Measurements from ENCODE around the gene PTPRO.

Gene PTPRO

DNA sequence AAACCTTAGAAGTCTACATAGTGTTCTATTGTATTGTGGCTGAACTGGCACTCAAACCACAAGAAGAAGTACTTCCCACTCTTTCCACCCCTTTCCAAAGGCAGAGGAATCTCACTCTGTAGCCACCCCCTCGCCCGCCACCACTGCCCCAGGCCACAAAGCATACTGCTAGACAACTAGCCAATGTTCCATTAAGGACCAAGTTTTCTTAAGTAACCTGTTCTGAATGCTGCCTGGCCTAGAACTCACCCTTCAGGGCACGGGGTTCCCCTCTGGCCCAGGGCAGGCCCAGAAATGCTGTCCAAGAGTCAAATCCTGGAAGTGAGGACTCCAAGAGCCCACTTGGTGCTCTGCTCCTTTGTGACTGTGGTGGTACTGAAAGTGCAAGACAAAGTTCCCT is 15.7 kb upstream of the PTPRO start:
- Histone ChIP-seq H3K27ac (no peak overlapping the region), H3K27me3 (no peaks in the 10 kb centered on the region), H3K9me3 (peaks cover 0 to 7% (median 3%) of the 10 kb centered on the region in 3 donors), H3K4me3 (no peak overlapping the region), H3K4me1 (no peaks in the 10 kb centered on the region), H3K36me3 (no peaks in the 10 kb centered on the region)
- intact Hi-C loops (cut with DNase I; ENCODE audit: low total_unique reads), result no loop called here
- no peak for TF ChIP-seq CTCF (IDR thresholded peaks at IDR 0.05)
- DNase-seq, result no peak

GRCh38 chr12:15307079-15307478 is 15.2 kb upstream of the PTPRO start:
- DNase-seq, result no peak
- Histone ChIP-seq H3K4me1 (no peaks in the 10 kb centered on the region), H3K9me3 (peaks cover 0 to 7% (median 3%) of the 10 kb centered on the region in 3 donors), H3K36me3 (no peaks in the 10 kb centered on the region), H3K4me3 (no peak overlapping the region), H3K27me3 (no peaks in the 10 kb centered on the region), H3K27ac (no peak overlapping the region)
- TF ChIP-seq CTCF (IDR thresholded peaks at IDR 0.05), result no peak
- intact Hi-C loops (cut with DNase I; ENCODE audit: low total_unique reads), result no loop called here

- H3K27me3 ChIP-seq, result peaks cover 0 to 10% of the 10 kb centered on the region in 2 donors
- H3K27ac ChIP-seq, result no peak overlapping the region
- H3K4me1 ChIP-seq, result peaks cover 0 to 16% (median 10%) of the 10 kb centered on the region in 4 donors
- no peaks in the 10 kb centered on the region for H3K9me3 ChIP-seq
- intact Hi-C loops (cut with DNase I; ENCODE audit: low total_unique reads), result no loop called here
- no peak for TF ChIP-seq CTCF (IDR thresholded peaks at IDR 0.05)
- H3K36me3 ChIP-seq, result no peaks in the 10 kb centered on the region
- DNase-seq, result no peak
- H3K4me3 ChIP-seq, result no peak overlapping the region
Measured at GRCh38 chr12:15318841-15319240, 3.5 kb upstream of the PTPRO start.

GRCh38 chr12:15320881-15321280 is 1.4 kb upstream of the PTPRO start:
- intact Hi-C loops (cut with DNase I; ENCODE audit: low total_unique reads), result no loop called here
- Histone ChIP-seq H3K9me3 (no peaks in the 10 kb centered on the region), H3K4me3 (no peak overlapping the region), H3K27ac (no peak overlapping the region), H3K4me1 (peaks cover 0 to 16% (median 10%) of the 10 kb centered on the region in 4 donors), H3K36me3 (no peaks in the 10 kb centered on the region), H3K27me3 (peaks cover 0 to 18% of the 10 kb centered on the region in 2 donors)
- no peak for TF ChIP-seq CTCF (IDR thresholded peaks at IDR 0.05)
- no peak for DNase-seq

DNA sequence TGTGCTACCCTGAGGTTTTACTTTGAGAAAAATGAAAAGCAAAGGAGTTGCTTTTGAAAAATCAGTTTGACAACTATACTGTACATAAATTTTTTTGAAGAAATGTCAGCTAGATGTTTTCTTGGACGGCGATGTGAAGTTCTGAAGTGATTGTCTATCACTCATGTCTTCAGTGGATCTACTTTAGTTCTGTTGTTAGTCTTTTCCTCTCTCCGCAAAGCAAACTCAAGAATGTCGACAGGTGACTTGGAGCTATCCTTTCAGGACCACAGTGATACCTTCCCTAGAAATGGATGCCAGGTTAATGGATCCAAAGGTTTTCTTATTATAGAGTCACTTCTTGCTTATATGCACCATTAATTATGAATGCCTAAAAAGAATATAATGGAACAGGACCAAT is 1.2 kb downstream of the PTPRO start:
- H3K4me1 ChIP-seq, result peaks cover 0 to 16% (median 10%) of the 10 kb centered on the region in 4 donors
- H3K36me3 ChIP-seq, result no peaks in the 10 kb centered on the region
- peaks cover 0 to 19% of the 10 kb centered on the region in 2 donors for H3K27me3 ChIP-seq
- no peak overlapping the region for H3K27ac ChIP-seq
- H3K9me3 ChIP-seq, result no peaks in the 10 kb centered on the region
- no peak for TF ChIP-seq CTCF (IDR thresholded peaks at IDR 0.05)
- DNase-seq, result no peak
- H3K4me3 ChIP-seq, result no peak overlapping the region
- intact Hi-C loops (cut with DNase I; ENCODE audit: low total_unique reads), result no loop called here

DNA sequence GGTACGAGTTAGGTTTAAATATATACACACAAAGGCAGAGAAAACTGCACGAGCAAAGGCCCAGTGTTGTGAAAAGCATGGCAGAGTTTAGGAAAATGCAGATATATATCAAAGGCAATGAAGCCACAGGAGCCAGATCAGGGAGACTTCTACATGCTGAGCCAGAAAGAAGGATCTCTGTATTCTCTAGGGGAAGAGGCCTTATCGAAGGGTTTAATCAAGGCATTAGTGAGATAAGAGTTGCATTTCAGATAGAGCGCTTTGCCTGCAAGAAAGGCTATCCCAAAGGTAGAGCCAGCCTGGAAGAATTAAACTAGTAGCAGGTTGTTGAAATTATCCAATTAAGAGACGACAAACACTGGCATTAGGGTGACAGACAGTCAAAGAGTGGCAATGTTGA is 7.6 kb downstream of the PTPRO start:
- no peak overlapping the region for H3K4me3 ChIP-seq
- no peaks in the 10 kb centered on the region for H3K4me1 ChIP-seq
- H3K27ac ChIP-seq, result no peak overlapping the region
- TF ChIP-seq CTCF (IDR thresholded peaks at IDR 0.05), result no peak
- intact Hi-C loops (cut with DNase I; ENCODE audit: low total_unique reads), result no loop called here
- no peak for DNase-seq
- no peaks in the 10 kb centered on the region for H3K9me3 ChIP-seq
- H3K27me3 ChIP-seq, result peaks cover 0 to 12% of the 10 kb centered on the region in 2 donors
- no peaks in the 10 kb centered on the region for H3K36me3 ChIP-seq
